ENCODE results near the gene MAPK8. TPM values are rescaled to one million over a fixed set of nuclear protein-coding genes. Genes with fewer than 3 reads are reported as not detected.

MAPK8 gene
- total and polyA plus RNA-seq, 2 of the 4 experiments (the other 2 are of a cell fraction) = 41.5 to 54.7 TPM

- Histone ChIP-seq H2AK5ac (ENCODE audit: low read depth, low read length) (no peak overlapping the region), H3K4ac (ENCODE audit: low read depth, low read length) (no peak overlapping the region), H3K14ac (replicated peaks; ENCODE audit: low read depth, low read length) (no peak overlapping the region), H2BK20ac (ENCODE audit: low read depth, low read length) (no peak overlapping the region), H3K4me2 (ENCODE audit: low read depth, low read length) (no peak overlapping the region), H3K9ac (ENCODE audit: low read depth, low read length) (no peak overlapping the region), H3K36me3 (ENCODE audit: control insufficient read depth, insufficient read depth, low read length) (no peaks in the 10 kb centered on the region), H3K56ac (ENCODE audit: extremely low read depth, insufficient read depth, low read length) (no peak overlapping the region), H2BK120ac (ENCODE audit: low read depth, low read length) (no peak overlapping the region), H3K9me1 (ENCODE audit: insufficient read depth, low read length) (no peaks in the 10 kb centered on the region), H2BK5ac (ENCODE audit: low read depth, low read length, poor library complexity, severe bottlenecking) (no peak overlapping the region), H3K27ac (ENCODE audit: insufficient read depth, low read length) (no peak overlapping the region), H3K27me3 (ENCODE audit: control insufficient read depth, insufficient read depth, low read length) (peaks cover 7% of the 10 kb centered on the region), H4K5ac (ENCODE audit: low read depth, low read length) (no peak overlapping the region), H3K4me1 (ENCODE audit: control insufficient read depth, insufficient read depth, low read length) (no peaks in the 10 kb centered on the region), H3K79me1 (ENCODE audit: low read depth in 1 of 2, low read length in 2 of 2) (no peaks in the 10 kb centered on the region), H3K18ac (ENCODE audit: low read depth, low read length) (no peak overlapping the region), H2AFZ (replicated peaks; ENCODE audit: low read length, poor library complexity) (no peak overlapping the region), H2AK9ac (replicated peaks; ENCODE audit: low read depth, low read length, poor library complexity) (no peak overlapping the region), H3K23ac (ENCODE audit: low read depth, low read length) (no peak overlapping the region), H3K9me3 (ENCODE audit: control insufficient read depth, insufficient read depth, low read length) (no peaks in the 10 kb centered on the region), H4K91ac (ENCODE audit: insufficient read depth, low read depth, low read length) (no peak overlapping the region), H2BK15ac (ENCODE audit: low read depth, low read length) (no peak overlapping the region), H4K20me1 (ENCODE audit: insufficient read depth, low read length) (no peaks in the 10 kb centered on the region), H3K4me3 (ENCODE audit: insufficient read depth, low read depth, low read length) (no peak overlapping the region), H4K8ac (ENCODE audit: low read depth in 2 of 2, low read length in 2 of 2) (no peak overlapping the region)
- no peak for DNase-seq
- dilution Hi-C loops (cut with HindIII; ENCODE audit: low sequenced_read_pairs, unreplicated experiment) = no loop called here
- in situ Hi-C loops (cut with MboI; ENCODE audit: low sequenced_read_pairs) = no loop called here
- ChIA-PET CTCF (no interaction called here), POLR2A (ENCODE audit: unreplicated experiment) (no interaction called here)
- WGBS, 2 experiments (ENCODE audit: extremely low coverage in 2 of 2, insufficient read length in 1 of 2) = no CpG with 5 or more reads among the region's 3 CpGs
- ATAC-seq (ENCODE audit: low read depth) = no peak
- no peak for TF ChIP-seq RAD21 (IDR thresholded peaks at IDR 0.05; ENCODE audit: low read length)
- TF ChIP-seq, protein P1, sequence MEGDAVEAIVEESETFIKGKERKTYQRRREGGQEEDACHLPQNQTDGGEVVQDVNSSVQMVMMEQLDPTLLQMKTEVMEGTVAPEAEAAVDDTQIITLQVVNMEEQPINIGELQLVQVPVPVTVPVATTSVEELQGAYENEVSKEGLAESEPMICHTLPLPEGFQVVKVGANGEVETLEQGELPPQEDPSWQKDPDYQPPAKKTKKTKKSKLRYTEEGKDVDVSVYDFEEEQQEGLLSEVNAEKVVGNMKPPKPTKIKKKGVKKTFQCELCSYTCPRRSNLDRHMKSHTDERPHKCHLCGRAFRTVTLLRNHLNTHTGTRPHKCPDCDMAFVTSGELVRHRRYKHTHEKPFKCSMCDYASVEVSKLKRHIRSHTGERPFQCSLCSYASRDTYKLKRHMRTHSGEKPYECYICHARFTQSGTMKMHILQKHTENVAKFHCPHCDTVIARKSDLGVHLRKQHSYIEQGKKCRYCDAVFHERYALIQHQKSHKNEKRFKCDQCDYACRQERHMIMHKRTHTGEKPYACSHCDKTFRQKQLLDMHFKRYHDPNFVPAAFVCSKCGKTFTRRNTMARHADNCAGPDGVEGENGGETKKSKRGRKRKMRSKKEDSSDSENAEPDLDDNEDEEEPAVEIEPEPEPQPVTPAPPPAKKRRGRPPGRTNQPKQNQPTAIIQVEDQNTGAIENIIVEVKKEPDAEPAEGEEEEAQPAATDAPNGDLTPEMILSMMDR (conservative IDR thresholded peaks at IDR 0.05; ENCODE audit: low read depth, low read length) = no peak
- no peak for TF ChIP-seq ELK1 (IDR thresholded peaks at IDR 0.05; ENCODE audit: borderline replicate concordance, low read depth, low read length)
- TF ChIP-seq MAFK (IDR thresholded peaks at IDR 0.05; ENCODE audit: low read depth, low read length) = no peak
- TF ChIP-seq CEBPB (IDR thresholded peaks at IDR 0.05; ENCODE audit: low read depth, low read length) = no peak
- intact Hi-C loops (cut with micrococcal nuclease) = no loop called here
- no TSS peak for BruUV-seq (replicated peaks)
Observed at GRCh38 chr10:48257407-48257961, 49.0 kb upstream of the MAPK8 start.

Measured in IMR-90 (cell line).